H9 (cell line): ENCODE measurements around the gene GGT7. TPM values are rescaled to one million over a fixed set of nuclear protein-coding genes. Genes with fewer than 3 reads are reported as not detected.

Source experiments
- DNase-seq: peaks from one replicate; pipeline ENCODE4 v3.0.0-alpha.2; 2017
- H2AFZ ChIP-seq: one replicate; pipeline ENCODE4 v1.6.1; 2013; ENCODE audit warnings: mild to moderate bottlenecking, low read length, control low read depth, moderate library complexity
- H2AK5ac ChIP-seq: 2 replicates; pipeline ENCODE4 v1.6.1; 2013; ENCODE audit warnings: low read length, control low read depth, mixed read lengths; ENCODE audit not compliant: insufficient read length
- H2BK120ac ChIP-seq: one replicate; pipeline ENCODE4 v1.6.1; 2013; ENCODE audit warnings: low read depth, mild to moderate bottlenecking, low read length, control low read depth, inconsistent platforms; ENCODE audit not compliant: poor library complexity, severe bottlenecking
- H2BK12ac ChIP-seq: 2 replicates; pipeline ENCODE4 v1.6.1; 2013; ENCODE audit warnings: low read length, control low read depth, mixed read lengths, low read depth; ENCODE audit not compliant: insufficient read length
- H2BK15ac ChIP-seq: 2 replicates; pipeline ENCODE4 v1.6.1; 2013; ENCODE audit warnings: low read depth, low read length, control low read depth
- H2BK20ac ChIP-seq: one replicate; pipeline ENCODE4 v1.6.1; 2013; ENCODE audit warnings: low read depth, mild to moderate bottlenecking, low read length, control low read depth, inconsistent platforms; ENCODE audit not compliant: poor library complexity, severe bottlenecking
- H2BK5ac ChIP-seq: 2 replicates; pipeline ENCODE4 v1.6.1; 2013; ENCODE audit warnings: low read length, control low read depth, mixed read lengths; ENCODE audit not compliant: insufficient read length
- H3K14ac ChIP-seq: 2 replicates; pipeline ENCODE4 v1.6.1; 2013; ENCODE audit warnings: low read length, control low read depth; ENCODE audit not compliant: insufficient read depth
- H3K18ac ChIP-seq: 2 replicates; pipeline ENCODE4 v1.6.1; 2013; ENCODE audit warnings: low read depth, mild to moderate bottlenecking, mixed read lengths, low read length, control low read depth; ENCODE audit not compliant: insufficient read length
- H3K23ac ChIP-seq: 2 replicates; pipeline ENCODE4 v1.6.1; 2013; ENCODE audit warnings: low read length, control low read depth, mixed read lengths, low read depth; ENCODE audit not compliant: insufficient read length
- H3K23me2 ChIP-seq: 2 replicates; pipeline ENCODE4 v1.6.1; 2013; ENCODE audit warnings: low read depth, mild to moderate bottlenecking, mixed read lengths, low read length, control low read depth; ENCODE audit not compliant: insufficient read length, poor library complexity, severe bottlenecking
- H3K27ac ChIP-seq: 2 replicates; pipeline ENCODE4 v1.5.1; 2013; ENCODE audit warnings: low read length, control low read depth, mixed read lengths, low read depth; ENCODE audit not compliant: insufficient read length
- H3K27me3 ChIP-seq: 2 replicates; pipeline ENCODE4 v1.6.1; 2013; ENCODE audit warnings: low read length, control low read depth, inconsistent platforms; ENCODE audit not compliant: insufficient read depth
- H3K4ac ChIP-seq: 2 replicates; pipeline ENCODE4 v1.6.1; 2013; ENCODE audit warnings: low read depth, mild to moderate bottlenecking, control low read depth, inconsistent platforms, low read length, moderate library complexity
- H3K4me1 ChIP-seq: 2 replicates; pipeline ENCODE4 v1.6.1; 2013; ENCODE audit warnings: low read length, control low read depth, inconsistent platforms; ENCODE audit not compliant: insufficient read depth
- H3K4me2 ChIP-seq: 2 replicates; pipeline ENCODE4 v1.6.1; 2013; ENCODE audit warnings: low read length, control low read depth, mixed read lengths; ENCODE audit not compliant: insufficient read length, insufficient read depth
- H3K56ac ChIP-seq: 2 replicates; pipeline ENCODE4 v1.6.1; 2013; ENCODE audit warnings: low read depth, mild to moderate bottlenecking, mixed read lengths, low read length, control low read depth; ENCODE audit not compliant: insufficient read length
- H3K79me1 ChIP-seq: 2 replicates; pipeline ENCODE4 v1.6.1; 2013; ENCODE audit warnings: low read depth, mild to moderate bottlenecking, moderate library complexity, low read length, control low read depth, inconsistent platforms; ENCODE audit not compliant: insufficient read depth, poor library complexity, severe bottlenecking
- H3K79me2 ChIP-seq: 2 replicates; pipeline ENCODE4 v1.6.1; 2013; ENCODE audit warnings: low read length, control low read depth, inconsistent platforms; ENCODE audit not compliant: insufficient read depth
- H3K9ac ChIP-seq: 2 replicates; pipeline ENCODE4 v1.6.1; 2013; ENCODE audit warnings: low read length, control low read depth, mixed read lengths; ENCODE audit not compliant: insufficient read length; ENCODE audit errors: extremely low read depth
- H3K9me3 ChIP-seq: one replicate; pipeline ENCODE4 v1.6.1; 2013; ENCODE audit warnings: low read depth, low read length, inconsistent platforms; ENCODE audit not compliant: control insufficient read depth
- H3T11ph ChIP-seq: one replicate; pipeline ENCODE4 v1.6.1; 2013; ENCODE audit warnings: mild to moderate bottlenecking, low read length, control low read depth, inconsistent platforms
- H4K20me1 ChIP-seq: one replicate; pipeline ENCODE4 v1.6.1; 2013; ENCODE audit not compliant: control insufficient read depth, insufficient read length, insufficient read depth
- H4K5ac ChIP-seq: 2 replicates; pipeline ENCODE4 v1.6.1; 2013; ENCODE audit warnings: low read depth, mild to moderate bottlenecking, mixed read lengths, low read length, control low read depth; ENCODE audit not compliant: insufficient read length
- H4K8ac ChIP-seq: replicated peaks from 2 replicates; pipeline ENCODE4 v1.6.1; 2013; ENCODE audit warnings: low read length, control low read depth, mixed read lengths, low read depth; ENCODE audit not compliant: insufficient read length
- H4K91ac ChIP-seq: 2 replicates; pipeline ENCODE4 v1.6.1; 2013; ENCODE audit warnings: low read depth, mild to moderate bottlenecking, moderate library complexity, mixed read lengths, low read length, control low read depth; ENCODE audit not compliant: insufficient read length
- H3K27ac Mint-ChIP-seq, 3 experiments: 2 replicates in 2 of 3; 3 replicates in 1 of 3; pipeline ENCODE4 v1.8.0; 2020 to 2021; ENCODE audit warnings: mixed read lengths in 3 of 3, mild to moderate bottlenecking in 1 of 3, moderate library complexity in 1 of 3
- H3K27me3 Mint-ChIP-seq: 2 replicates; pipeline ENCODE4 v1.8.0; 2021; ENCODE audit warnings: low read depth, mild to moderate bottlenecking, moderate library complexity, mixed read lengths
- H3K36me3 Mint-ChIP-seq, 3 experiments: 2 replicates in 2 of 3; 3 replicates in 1 of 3; pipeline ENCODE4 v1.8.0; 2020 to 2021; ENCODE audit warnings: low read depth in 3 of 3, mixed read lengths in 3 of 3; ENCODE audit not compliant: insufficient read depth in 1 of 3
- H3K4me1 Mint-ChIP-seq, 2 experiments: 2 replicates each; pipeline ENCODE4 v1.8.0; 2020; ENCODE audit warnings: mixed read lengths in 2 of 2
- H3K4me3 Mint-ChIP-seq, 2 experiments: 2 replicates in 1 of 2; 3 replicates in 1 of 2; pipeline ENCODE4 v1.8.0; 2020 to 2021; ENCODE audit warnings: mild to moderate bottlenecking in 2 of 2, mixed read lengths in 2 of 2, moderate library complexity in 1 of 2
- H3K9me3 Mint-ChIP-seq, 2 experiments: 2 replicates in 1 of 2; 3 replicates in 1 of 2; pipeline ENCODE4 v1.8.0; 2020; ENCODE audit warnings: mild to moderate bottlenecking in 2 of 2, mixed read lengths in 2 of 2, moderate library complexity in 1 of 2
- WGBS: extraction: QIAGEN DNeasy Blood & Tissue Kit; methylation state at CpG from one replicate; pipeline ENCODE4 v1.1.7; 2013; ENCODE audit warnings: missing lambda C conversion rate, low lambda C conversion rate, mixed read lengths; ENCODE audit not compliant: insufficient read length; ENCODE audit errors: extremely low coverage; 5-methylcytosine and 5-hydroxymethylcytosine counted together
- total RNA-seq: library from RNA; stranded (reverse); gene quantifications from 2 replicates; pipeline ENCODE4 v1.2.1, GENCODE V29; 2021
- TF ChIP-seq, protein P1 (sequence below): fragments of 200-600 bp; sonication (generic); conservative IDR thresholded peaks from 3 replicates; pipeline ENCODE4 v1.8.0; 2021; ENCODE audit warnings: antibody characterized with exemption, mild to moderate bottlenecking

GGT7 gene
- total RNA-seq, 1 experiment from 2014 or later = 38.6 TPM

DNA sequence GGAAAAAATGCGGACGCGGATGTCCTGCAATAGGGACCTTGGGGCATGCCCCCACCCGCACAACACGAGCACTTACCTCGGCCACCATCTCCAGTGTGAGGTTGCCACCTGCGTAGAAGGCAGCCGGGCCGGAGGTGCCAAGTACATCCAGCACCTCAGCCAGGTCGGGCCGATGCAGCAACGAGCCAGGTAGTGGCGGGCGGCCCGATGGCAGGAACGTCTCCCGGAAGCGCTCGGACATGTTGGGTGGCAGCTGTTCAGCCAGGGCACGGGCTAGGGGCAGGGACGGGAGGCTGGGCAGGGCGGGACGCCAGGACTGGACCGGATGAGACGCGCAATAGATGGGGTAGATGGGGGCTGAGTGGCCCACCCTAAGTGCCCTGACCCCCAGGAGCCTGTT is 13.3 kb downstream of the GGT7 start:
- H3K4ac ChIP-seq = no peak overlapping the region
- no peak overlapping the region for H2BK5ac ChIP-seq
- no peaks in the 10 kb centered on the region for H3K4me1 ChIP-seq
- H4K91ac ChIP-seq = no peak overlapping the region
- H3K14ac ChIP-seq = no peak overlapping the region
- H3K56ac ChIP-seq = no peak overlapping the region
- no peak overlapping the region for H2BK120ac ChIP-seq
- no peak overlapping the region for H2AFZ ChIP-seq
- H3K4me2 ChIP-seq = no peak overlapping the region
- H3K27me3 ChIP-seq = no peaks in the 10 kb centered on the region
- no peaks in the 10 kb centered on the region for H3K23me2 ChIP-seq
- no peak overlapping the region for H4K8ac ChIP-seq
- WGBS = no CpG with 5 or more reads among the region's 26 CpGs
- H3T11ph ChIP-seq = no peak overlapping the region
- no peak overlapping the region for H3K4me3 Mint-ChIP-seq
- no peak overlapping the region for H3K23ac ChIP-seq
- no peak overlapping the region for H2AK5ac ChIP-seq
- no peaks in the 10 kb centered on the region for H3K27me3 Mint-ChIP-seq
- H3K36me3 Mint-ChIP-seq = peaks cover 15 to 64% (median 24%) of the 10 kb centered on the region in 3 experiments; a peak in 6 of 7 replicates
- H3K9ac ChIP-seq = no peak overlapping the region
- H3K4me1 Mint-ChIP-seq = peaks cover 8% of the 10 kb centered on the region in 2 experiments
- H3K9me3 Mint-ChIP-seq = no peaks in the 10 kb centered on the region
- no peak overlapping the region for H2BK20ac ChIP-seq
- no peak for DNase-seq
- H3K79me1 ChIP-seq = no peaks in the 10 kb centered on the region
- H2BK15ac ChIP-seq = no peak overlapping the region
- H4K20me1 ChIP-seq = no peaks in the 10 kb centered on the region
- TF ChIP-seq, protein P1, sequence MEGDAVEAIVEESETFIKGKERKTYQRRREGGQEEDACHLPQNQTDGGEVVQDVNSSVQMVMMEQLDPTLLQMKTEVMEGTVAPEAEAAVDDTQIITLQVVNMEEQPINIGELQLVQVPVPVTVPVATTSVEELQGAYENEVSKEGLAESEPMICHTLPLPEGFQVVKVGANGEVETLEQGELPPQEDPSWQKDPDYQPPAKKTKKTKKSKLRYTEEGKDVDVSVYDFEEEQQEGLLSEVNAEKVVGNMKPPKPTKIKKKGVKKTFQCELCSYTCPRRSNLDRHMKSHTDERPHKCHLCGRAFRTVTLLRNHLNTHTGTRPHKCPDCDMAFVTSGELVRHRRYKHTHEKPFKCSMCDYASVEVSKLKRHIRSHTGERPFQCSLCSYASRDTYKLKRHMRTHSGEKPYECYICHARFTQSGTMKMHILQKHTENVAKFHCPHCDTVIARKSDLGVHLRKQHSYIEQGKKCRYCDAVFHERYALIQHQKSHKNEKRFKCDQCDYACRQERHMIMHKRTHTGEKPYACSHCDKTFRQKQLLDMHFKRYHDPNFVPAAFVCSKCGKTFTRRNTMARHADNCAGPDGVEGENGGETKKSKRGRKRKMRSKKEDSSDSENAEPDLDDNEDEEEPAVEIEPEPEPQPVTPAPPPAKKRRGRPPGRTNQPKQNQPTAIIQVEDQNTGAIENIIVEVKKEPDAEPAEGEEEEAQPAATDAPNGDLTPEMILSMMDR = no peak
- no peak overlapping the region for H3K27ac ChIP-seq
- H3K79me2 ChIP-seq = no peaks in the 10 kb centered on the region
- no peak overlapping the region for H2BK12ac ChIP-seq
- H3K18ac ChIP-seq = no peak overlapping the region
- peak overlapping the region in 2 of 3 experiments; percentile 66 to 69; a peak in 2 of 7 replicates for H3K27ac Mint-ChIP-seq
- H4K5ac ChIP-seq = no peak overlapping the region
- H3K9me3 ChIP-seq = no peaks in the 10 kb centered on the region
